ENCODE data around the gene RAB3GAP2.
"Not testable (repeated sequence)": the region's sequence is repeated elsewhere in the genome, so short reads cannot be mapped to it uniquely, and the experiment has no call there.

GRCh38 chr1:220259756-220260155, 12.5 kb downstream of the RAB3GAP2 start:
- not testable (repeated sequence) for TF ChIP-seq CTCF (conservative IDR thresholded peaks at IDR 0.05); ZFX (IDR thresholded peaks at IDR 0.05)
